CD4-positive, alpha-beta T cell treated with Interleukin-10 for 1 hour (primary cell): ENCODE data around the gene ACER3.
"Not testable (repeated sequence)": the region's sequence is repeated elsewhere in the genome, so short reads cannot be mapped to it uniquely, and the experiment has no call there.

Source experiments
- DNase-seq: peaks from one replicate; pipeline ENCODE4 v3.0.0-alpha.2; 2020

Gene ACER3

GRCh38 chr11:77042111-77042726, 181.5 kb downstream of the ACER3 start:
- DNase-seq = no peak

GRCh38 chr11:77044356-77044755, 183.6 kb downstream of the ACER3 start:
- DNase-seq = no peak

- no peak for DNase-seq
Measured at GRCh38 chr11:77044886-77045285, 184.2 kb downstream of the ACER3 start.

- DNase-seq = peak; percentile 64
Measured at GRCh38 chr11:77046060-77046501, 185.4 kb downstream of the ACER3 start.

GRCh38 chr11:77047007-77047927, 186.5 kb downstream of the ACER3 start:
- DNase-seq = peak; percentile 97

GRCh38 chr11:77047928-77048446, 187.3 kb downstream of the ACER3 start:
- not testable (repeated sequence) for DNase-seq

GRCh38 chr11:77049026-77049425, 188.3 kb downstream of the ACER3 start:
- DNase-seq = no peak

GRCh38 chr11:77051511-77051910, 190.8 kb downstream of the ACER3 start:
- DNase-seq = no peak

- no peak for DNase-seq
Measured at GRCh38 chr11:77052518-77052917, 191.8 kb downstream of the ACER3 start.

GRCh38 chr11:77053217-77054015, 192.7 kb downstream of the ACER3 start:
- no peak for DNase-seq

GRCh38 chr11:77054084-77054483, 193.4 kb downstream of the ACER3 start:
- DNase-seq = no peak

- no peak for DNase-seq
Measured at GRCh38 chr11:77055101-77055561, 194.4 kb downstream of the ACER3 start.

- no peak for DNase-seq
Measured at GRCh38 chr11:77055913-77056312, 195.2 kb downstream of the ACER3 start.

GRCh38 chr11:77056814-77057402, 196.2 kb downstream of the ACER3 start:
- DNase-seq = no peak

GRCh38 chr11:77057938-77058474, 197.3 kb downstream of the ACER3 start:
- no peak for DNase-seq

- no peak for DNase-seq
Measured at GRCh38 chr11:77058900-77059299, 198.2 kb downstream of the ACER3 start.

- DNase-seq = no peak
Measured at GRCh38 chr11:77059806-77060205, 199.1 kb downstream of the ACER3 start.

GRCh38 chr11:77060234-77060633, 199.5 kb downstream of the ACER3 start:
- no peak for DNase-seq

- not testable (repeated sequence) for DNase-seq
Measured at GRCh38 chr11:77061258-77061657, 200.5 kb downstream of the ACER3 start.

- no peak for DNase-seq
Measured at GRCh38 chr11:77062924-77063323, 202.2 kb downstream of the ACER3 start.

- DNase-seq = no peak
Measured at GRCh38 chr11:77063407-77063806, 202.7 kb downstream of the ACER3 start.

GRCh38 chr11:77063861-77064260, 203.1 kb downstream of the ACER3 start:
- no peak for DNase-seq
